Thoracic aorta (tissue), 2 donors: Measurements from ENCODE around the gene SPHK2. TPM values are rescaled to one million over a fixed set of nuclear protein-coding genes. Genes with fewer than 3 reads are reported as not detected.

ENCODE experiments used
- ATAC-seq: fragments of 150-250 bp; one replicate; pipeline ENCODE4 v1.8.0; 2017; ENCODE audit warnings: low read depth; ENCODE audit not compliant: insufficient number of reproducible peaks, low FRiP score
- DNase-seq: peaks from one replicate; pipeline ENCODE4 v3.0.0-alpha.2; 2020; ENCODE audit warnings: low spot score
- H3K27ac ChIP-seq, 2 donors: fragments of 200-600 bp; sonication (generic); 1 replicate in 1 of 2; 2 replicates in 1 of 2; pipeline ENCODE4 v1.5.1; 2016; ENCODE audit warnings: mild to moderate bottlenecking in 2 of 2, moderate library complexity in 2 of 2
- H3K27me3 ChIP-seq: fragments of 200-600 bp; sonication (generic); replicated peaks from 2 replicates; pipeline ENCODE4 v1.6.0; 2016; ENCODE audit warnings: mild to moderate bottlenecking; ENCODE audit not compliant: insufficient read depth
- H3K36me3 ChIP-seq: fragments of 200-600 bp; sonication (generic); one replicate; pipeline ENCODE4 v1.5.1; 2016
- H3K4me1 ChIP-seq, 2 donors: fragments of 200-600 bp; sonication (generic); 1 replicate in 1 of 2; 2 replicates in 1 of 2; pipeline versions ENCODE4 v1.5.1 to v1.6.0; 2016; ENCODE audit warnings: low read depth in 2 of 2, mild to moderate bottlenecking in 1 of 2; ENCODE audit not compliant: control insufficient read depth in 1 of 2
- H3K4me3 ChIP-seq: fragments of 200-600 bp; sonication (generic); 2 replicates; pipeline ENCODE4 v1.5.1; 2016; ENCODE audit warnings: mild to moderate bottlenecking
- H3K9me3 ChIP-seq: fragments of 200-600 bp; sonication (generic); 2 replicates; pipeline ENCODE4 v1.5.1; 2016
- total RNA-seq, 2 donors: library from RNA; depleted of rRNA; stranded (reverse); fragments of >200 nt; gene quantifications; one replicate each; pipeline versions ENCODE4 v1.1.0 to v1.2.3, GENCODE V29; 2016
- TF ChIP-seq, protein P1 (sequence below): fragments of 200-600 bp; sonication (generic); IDR thresholded peaks from one replicate; pipeline ENCODE4 v1.5.1; 2019; ENCODE audit warnings: antibody characterized with exemption

The SPHK2 gene
- total RNA-seq, 2 donors from 2014 or later: 16.2 to 49.0 TPM

DNA sequence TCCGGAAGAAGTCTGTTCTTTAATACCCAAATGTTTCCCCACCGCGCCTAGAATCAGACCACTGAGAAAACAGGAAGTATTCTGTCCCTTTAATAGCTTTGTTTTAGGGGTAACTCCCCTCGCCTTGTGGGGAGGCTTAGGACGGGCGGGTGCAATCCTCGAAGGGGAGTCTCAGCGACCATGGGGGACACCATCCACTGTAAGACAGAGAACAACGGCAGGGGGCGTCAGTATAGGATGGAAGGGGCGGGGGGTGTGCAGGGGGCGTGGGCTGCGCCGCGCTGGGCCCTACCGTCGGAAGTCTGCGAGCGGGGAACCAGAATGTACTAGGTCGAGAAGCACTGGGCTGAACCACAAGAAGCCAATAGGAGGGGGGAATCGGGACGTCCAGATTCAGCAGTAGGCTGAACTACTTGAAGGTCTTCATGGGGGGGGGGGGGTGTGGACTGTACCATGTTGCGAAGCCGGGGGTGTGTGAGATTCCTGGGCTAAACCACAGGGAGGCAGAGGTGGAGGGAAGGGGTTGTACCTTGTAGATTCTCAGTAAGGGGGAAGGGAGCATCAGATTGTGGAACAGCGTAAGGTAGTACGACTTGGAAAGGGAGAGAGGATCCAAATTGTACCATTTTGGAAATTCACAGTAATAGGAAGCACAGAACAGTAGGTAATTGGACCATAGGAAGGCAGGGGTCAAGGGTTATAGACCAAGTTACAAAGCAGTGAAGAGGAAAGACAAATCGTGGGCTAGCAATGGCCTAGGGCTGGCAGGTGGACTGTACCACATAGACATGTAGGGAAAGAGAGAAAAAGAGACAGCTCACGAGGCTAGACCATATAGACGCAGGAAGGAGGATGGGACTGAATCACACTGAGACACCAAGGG is 18.9 kb downstream of the SPHK2 start:
- Histone ChIP-seq H3K4me1 (peaks cover 26 to 40% of the 10 kb centered on the region in 2 donors), H3K36me3 (no peaks in the 10 kb centered on the region), H3K27me3 (no peaks in the 10 kb centered on the region), H3K27ac (peak overlapping the region; percentile 97 to 98), H3K4me3 (peak overlapping the region; percentile 90), H3K9me3 (no peaks in the 10 kb centered on the region)
- peak; percentile 76 for ATAC-seq
- TF ChIP-seq, protein P1, sequence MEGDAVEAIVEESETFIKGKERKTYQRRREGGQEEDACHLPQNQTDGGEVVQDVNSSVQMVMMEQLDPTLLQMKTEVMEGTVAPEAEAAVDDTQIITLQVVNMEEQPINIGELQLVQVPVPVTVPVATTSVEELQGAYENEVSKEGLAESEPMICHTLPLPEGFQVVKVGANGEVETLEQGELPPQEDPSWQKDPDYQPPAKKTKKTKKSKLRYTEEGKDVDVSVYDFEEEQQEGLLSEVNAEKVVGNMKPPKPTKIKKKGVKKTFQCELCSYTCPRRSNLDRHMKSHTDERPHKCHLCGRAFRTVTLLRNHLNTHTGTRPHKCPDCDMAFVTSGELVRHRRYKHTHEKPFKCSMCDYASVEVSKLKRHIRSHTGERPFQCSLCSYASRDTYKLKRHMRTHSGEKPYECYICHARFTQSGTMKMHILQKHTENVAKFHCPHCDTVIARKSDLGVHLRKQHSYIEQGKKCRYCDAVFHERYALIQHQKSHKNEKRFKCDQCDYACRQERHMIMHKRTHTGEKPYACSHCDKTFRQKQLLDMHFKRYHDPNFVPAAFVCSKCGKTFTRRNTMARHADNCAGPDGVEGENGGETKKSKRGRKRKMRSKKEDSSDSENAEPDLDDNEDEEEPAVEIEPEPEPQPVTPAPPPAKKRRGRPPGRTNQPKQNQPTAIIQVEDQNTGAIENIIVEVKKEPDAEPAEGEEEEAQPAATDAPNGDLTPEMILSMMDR: no peak
- DNase-seq: no peak

DNA sequence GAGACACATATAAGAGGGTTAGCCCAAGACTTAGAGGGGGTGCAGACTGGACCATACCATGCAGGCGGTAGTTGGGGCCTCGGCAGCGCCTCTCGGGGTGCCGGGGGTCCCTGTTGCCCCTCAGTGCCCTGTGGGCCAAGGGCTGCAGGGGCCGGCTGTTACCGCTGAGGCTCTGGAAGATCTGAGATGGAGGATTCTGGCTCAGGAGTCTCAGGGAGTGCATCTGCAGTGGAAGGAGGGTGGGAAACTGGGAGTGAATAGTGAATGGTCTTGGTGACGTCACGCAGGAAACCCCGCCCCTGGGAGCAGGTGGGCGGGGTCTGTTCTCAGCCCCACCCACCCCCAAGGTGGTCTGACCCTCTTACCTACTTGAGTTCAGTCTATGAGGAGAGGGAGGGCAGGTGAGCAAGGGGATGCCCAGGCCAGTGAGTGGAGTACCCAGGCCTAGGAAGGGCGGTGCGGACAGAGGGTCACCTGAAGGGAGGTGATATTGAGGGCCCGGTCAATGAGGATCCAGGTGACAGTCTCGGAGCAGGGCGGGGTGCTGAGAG is 19.6 kb downstream of the SPHK2 start:
- ATAC-seq (no peak), DNase-seq (no peak)
- peaks cover 19 to 33% of the 10 kb centered on the region in 2 donors for H3K4me1 ChIP-seq
- TF ChIP-seq, protein P1: no peak
- no peaks in the 10 kb centered on the region for H3K9me3 ChIP-seq
- H3K27ac ChIP-seq: peak overlapping the region; percentile 97 to 98
- H3K27me3 ChIP-seq: no peaks in the 10 kb centered on the region
- no peaks in the 10 kb centered on the region for H3K36me3 ChIP-seq
- H3K4me3 ChIP-seq: peak overlapping the region; percentile 90

DNA sequence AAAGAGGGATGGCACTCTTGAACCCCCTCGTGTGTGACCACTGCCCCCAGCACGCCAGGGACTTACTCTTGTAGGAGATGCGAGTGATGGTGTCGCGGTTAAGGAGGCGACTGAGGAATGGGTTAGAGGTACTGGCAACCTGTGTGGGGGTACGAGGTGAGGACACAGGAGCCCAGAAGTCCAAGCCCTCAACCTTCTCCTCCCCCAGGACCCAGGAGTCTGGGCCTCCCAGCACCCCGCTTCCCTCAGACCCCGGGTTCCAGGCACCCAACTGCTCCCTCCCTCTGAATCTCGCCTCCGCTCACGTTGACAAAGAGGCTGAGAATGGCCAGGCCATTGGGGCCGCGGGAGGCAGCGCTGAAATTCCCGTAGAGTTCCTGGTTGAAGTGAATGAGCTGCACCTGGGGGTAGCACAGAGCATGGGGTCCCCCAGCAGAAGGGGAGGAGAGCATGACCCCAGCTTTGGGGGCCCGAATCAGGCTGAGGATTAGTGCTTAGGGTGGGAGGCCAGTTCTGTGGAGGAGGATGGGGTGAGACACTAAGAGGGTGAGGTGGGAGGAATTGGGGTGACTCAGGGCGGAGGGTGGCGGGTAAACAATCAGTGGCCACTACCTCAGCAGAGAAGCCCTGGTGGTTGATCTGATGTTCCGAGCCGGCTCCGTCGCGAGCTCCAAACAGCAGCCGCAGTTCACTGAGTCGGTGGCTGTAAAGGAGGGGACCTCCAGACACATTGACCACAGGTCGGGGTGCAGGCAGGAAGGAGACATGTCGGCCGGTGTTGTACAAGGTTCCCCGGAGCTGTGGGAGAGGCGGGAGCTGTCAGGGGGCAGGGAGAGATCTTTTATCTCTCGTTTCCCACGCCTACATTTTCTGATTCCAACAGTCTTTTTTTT is 20.4 kb downstream of the SPHK2 start:
- no peaks in the 10 kb centered on the region for H3K36me3 ChIP-seq
- no peaks in the 10 kb centered on the region for H3K27me3 ChIP-seq
- H3K27ac ChIP-seq: no peak overlapping the region
- H3K9me3 ChIP-seq: no peaks in the 10 kb centered on the region
- TF ChIP-seq, protein P1: no peak
- DNase-seq (no peak), ATAC-seq (no peak)
- H3K4me3 ChIP-seq: no peak overlapping the region
- H3K4me1 ChIP-seq: peaks cover 13 to 32% of the 10 kb centered on the region in 2 donors

DNA sequence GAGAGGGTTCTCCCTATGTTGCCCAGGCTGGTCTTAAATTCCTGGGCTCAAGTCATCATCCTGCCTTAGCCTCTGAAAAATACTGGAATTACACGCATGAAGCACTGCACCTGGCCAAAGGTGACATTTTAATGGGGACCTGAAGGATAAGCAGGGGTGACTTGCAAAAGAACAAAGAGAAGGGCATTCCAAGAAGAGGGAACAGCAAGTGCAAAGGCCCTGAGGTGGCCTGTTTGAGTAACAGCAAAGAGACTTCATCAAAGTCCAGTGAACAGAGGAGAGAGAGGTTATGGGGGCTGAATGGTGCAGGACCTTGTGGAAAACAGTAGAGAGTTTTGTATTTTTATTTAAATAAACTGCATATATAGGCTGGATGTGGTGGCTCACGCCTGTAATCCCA is 22.5 kb downstream of the SPHK2 start:
- Histone ChIP-seq H3K9me3 (no peaks in the 10 kb centered on the region), H3K27ac (no peak overlapping the region), H3K36me3 (no peaks in the 10 kb centered on the region), H3K4me1 (peaks cover 11 to 25% of the 10 kb centered on the region in 2 donors), H3K4me3 (no peak overlapping the region), H3K27me3 (no peaks in the 10 kb centered on the region)
- TF ChIP-seq, protein P1: no peak
- ATAC-seq (no peak), DNase-seq (no peak)

DNA sequence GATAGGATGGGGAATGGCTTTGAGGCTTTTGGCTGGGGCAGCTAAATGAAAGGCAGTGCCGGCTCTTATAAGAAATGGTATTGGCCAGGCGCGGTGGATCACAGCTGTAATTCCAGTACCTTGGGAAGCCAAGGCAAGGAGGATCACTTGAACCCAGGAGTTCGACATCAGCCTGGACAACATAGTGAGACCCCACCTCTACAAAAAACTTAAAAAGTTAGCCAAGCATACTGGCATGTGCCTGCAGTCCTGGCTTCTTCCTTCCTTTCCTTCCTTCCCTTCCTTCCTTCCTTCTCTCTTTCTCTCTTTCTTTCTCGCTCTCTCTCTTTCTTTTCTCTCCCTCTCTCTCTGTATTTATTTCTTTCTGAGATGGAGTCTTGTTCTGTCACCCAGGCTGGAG is 23.6 kb downstream of the SPHK2 start:
- TF ChIP-seq, protein P1: no peak
- ATAC-seq: no peak
- Histone ChIP-seq H3K27me3 (no peaks in the 10 kb centered on the region), H3K9me3 (no peaks in the 10 kb centered on the region), H3K4me1 (peaks cover 11 to 24% of the 10 kb centered on the region in 2 donors), H3K27ac (no peak overlapping the region), H3K36me3 (no peaks in the 10 kb centered on the region), H3K4me3 (no peak overlapping the region)
- no peak for DNase-seq
